Ascending aorta (tissue), 2 donors: ENCODE data around the gene TMEM178A. TPM values are rescaled to one million over a fixed set of nuclear protein-coding genes. Genes with fewer than 3 reads are reported as not detected.

Source experiments
- DNase-seq, 2 donors: peaks; one replicate each; pipeline ENCODE4 v3.0.0-alpha.2; 2019; ENCODE audit warnings: low spot score in 2 of 2
- H3K27ac ChIP-seq, 2 donors: fragments of 200-600 bp; sonication (generic); one replicate each; pipeline ENCODE4 v1.5.1; 2016 to 2017; ENCODE audit warnings: mild to moderate bottlenecking in 1 of 2
- H3K27me3 ChIP-seq: fragments of 200-600 bp; sonication (generic); one replicate; pipeline ENCODE4 v1.5.1; 2017
- H3K36me3 ChIP-seq, 2 donors: fragments of 200-600 bp; sonication (generic); one replicate each; pipeline ENCODE4 v1.5.1; 2016
- H3K4me1 ChIP-seq, 2 donors: fragments of 200-600 bp; sonication (generic); one replicate each; pipeline ENCODE4 v1.5.1; 2016 to 2017; ENCODE audit warnings: mild to moderate bottlenecking in 1 of 2
- H3K4me3 ChIP-seq, 2 donors: fragments of 200-600 bp; sonication (generic); one replicate each; pipeline ENCODE4 v1.5.1; 2016 to 2017; ENCODE audit warnings: mild to moderate bottlenecking in 1 of 2
- H3K9me3 ChIP-seq, 2 donors: fragments of 200-600 bp; sonication (generic); one replicate each; pipeline ENCODE4 v1.5.1; 2016
- intact Hi-C: fragments of 100-400 bp; cut with DNase I; formaldehyde crosslinking; loops from one replicate; pipeline ENCODE4 v1.15.1; 2023
- total RNA-seq: library from RNA; depleted of rRNA; stranded (reverse); fragments of >200 nt; gene quantifications from one replicate; pipeline ENCODE4 v1.1.0, GENCODE V29; 2016
- TF ChIP-seq, protein P1 (sequence below), 3 experiments: fragments of 200-600 bp in 2 of 3; fragments of 450-650 bp in 1 of 3; sonication (generic) in 2 of 3; IDR thresholded peaks; one replicate each; pipeline ENCODE4 v1.5.1; 2016 to 2019; ENCODE audit warnings: antibody characterized with exemption in 3 of 3, mild to moderate bottlenecking in 1 of 3, moderate library complexity in 1 of 3

The TMEM178A gene
- total RNA-seq, 1 donor from 2014 or later, result 29.5 TPM

DNA sequence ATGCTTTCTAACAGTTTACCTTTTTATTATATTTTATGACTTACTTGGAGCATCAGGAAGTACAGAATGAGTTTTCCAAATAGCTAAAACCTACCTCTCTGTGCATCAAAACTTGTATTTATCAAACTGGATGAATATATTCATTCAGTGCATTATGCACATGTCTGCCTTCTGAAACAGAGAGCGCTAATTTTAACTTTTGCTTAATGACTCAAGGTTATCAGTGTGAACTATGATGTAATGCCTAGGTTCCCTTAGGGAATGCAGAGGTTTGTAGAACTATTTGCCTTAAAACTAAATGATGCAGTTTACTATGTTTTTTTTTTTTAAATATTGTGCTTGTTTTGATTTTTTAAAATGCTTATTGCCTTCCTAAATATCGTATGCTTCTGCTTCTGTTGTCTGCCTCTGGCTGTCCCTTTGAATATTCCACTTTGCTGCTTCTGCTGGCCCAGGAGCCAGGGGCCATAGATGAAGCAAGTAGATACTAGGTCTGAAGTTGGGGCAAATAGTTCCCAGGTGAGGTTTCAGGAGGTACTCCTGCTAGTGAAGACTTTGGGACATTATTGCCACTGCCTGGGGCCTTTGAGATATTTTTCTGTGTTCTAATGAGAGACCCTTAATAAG is 16.5 kb downstream of the TMEM178A start:
- H3K4me1 ChIP-seq, result peaks cover 0 to 2% of the 10 kb centered on the region in 2 donors
- intact Hi-C loops, result no loop called here
- H3K9me3 ChIP-seq, result no peaks in the 10 kb centered on the region
- H3K27me3 ChIP-seq, result no peaks in the 10 kb centered on the region
- no peaks in the 10 kb centered on the region for H3K36me3 ChIP-seq
- TF ChIP-seq, protein P1, sequence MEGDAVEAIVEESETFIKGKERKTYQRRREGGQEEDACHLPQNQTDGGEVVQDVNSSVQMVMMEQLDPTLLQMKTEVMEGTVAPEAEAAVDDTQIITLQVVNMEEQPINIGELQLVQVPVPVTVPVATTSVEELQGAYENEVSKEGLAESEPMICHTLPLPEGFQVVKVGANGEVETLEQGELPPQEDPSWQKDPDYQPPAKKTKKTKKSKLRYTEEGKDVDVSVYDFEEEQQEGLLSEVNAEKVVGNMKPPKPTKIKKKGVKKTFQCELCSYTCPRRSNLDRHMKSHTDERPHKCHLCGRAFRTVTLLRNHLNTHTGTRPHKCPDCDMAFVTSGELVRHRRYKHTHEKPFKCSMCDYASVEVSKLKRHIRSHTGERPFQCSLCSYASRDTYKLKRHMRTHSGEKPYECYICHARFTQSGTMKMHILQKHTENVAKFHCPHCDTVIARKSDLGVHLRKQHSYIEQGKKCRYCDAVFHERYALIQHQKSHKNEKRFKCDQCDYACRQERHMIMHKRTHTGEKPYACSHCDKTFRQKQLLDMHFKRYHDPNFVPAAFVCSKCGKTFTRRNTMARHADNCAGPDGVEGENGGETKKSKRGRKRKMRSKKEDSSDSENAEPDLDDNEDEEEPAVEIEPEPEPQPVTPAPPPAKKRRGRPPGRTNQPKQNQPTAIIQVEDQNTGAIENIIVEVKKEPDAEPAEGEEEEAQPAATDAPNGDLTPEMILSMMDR (IDR thresholded peaks at IDR 0.05), result no peak
- H3K4me3 ChIP-seq, result no peak overlapping the region
- H3K27ac ChIP-seq, result no peak overlapping the region
- no peak for DNase-seq

DNA sequence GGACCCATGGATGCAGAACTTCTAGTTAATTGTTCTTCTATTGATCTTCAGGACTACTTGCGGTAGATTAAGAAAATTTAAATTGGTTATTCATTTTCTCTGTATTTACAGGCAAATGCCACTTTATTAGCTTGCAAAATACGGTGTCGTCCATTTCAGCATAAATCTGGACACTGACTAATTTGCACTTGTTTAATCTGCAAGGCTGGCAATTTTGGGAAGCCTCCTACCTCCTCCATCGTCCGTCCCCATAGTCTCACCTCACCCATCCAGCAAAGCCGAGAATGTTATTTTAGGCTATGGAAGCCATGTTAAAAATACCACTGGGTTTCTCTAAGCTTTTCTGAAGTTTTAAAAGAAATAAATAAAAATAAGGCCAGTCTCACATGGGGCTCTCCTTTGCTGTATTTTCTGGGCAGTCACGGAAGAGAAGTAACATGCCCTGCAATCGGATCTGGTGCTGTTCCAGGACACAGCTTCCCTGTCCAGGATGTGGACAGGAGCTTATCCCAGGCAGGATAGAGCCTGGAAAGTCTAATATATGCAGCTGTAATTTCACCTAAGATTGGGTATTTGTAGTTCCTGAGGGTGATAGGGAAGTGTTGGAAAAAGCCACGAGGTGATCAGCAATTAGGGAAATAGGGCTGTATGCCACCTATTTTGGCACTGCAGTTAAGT is 17.4 kb downstream of the TMEM178A start:
- Histone ChIP-seq H3K36me3 (no peaks in the 10 kb centered on the region), H3K4me3 (no peak overlapping the region), H3K27me3 (no peaks in the 10 kb centered on the region), H3K4me1 (peaks cover 0 to 2% of the 10 kb centered on the region in 2 donors), H3K9me3 (no peaks in the 10 kb centered on the region), H3K27ac (no peak overlapping the region)
- intact Hi-C loops, result no loop called here
- DNase-seq, result no peak
- TF ChIP-seq, protein P1 (IDR thresholded peaks at IDR 0.05), result no peak

DNA sequence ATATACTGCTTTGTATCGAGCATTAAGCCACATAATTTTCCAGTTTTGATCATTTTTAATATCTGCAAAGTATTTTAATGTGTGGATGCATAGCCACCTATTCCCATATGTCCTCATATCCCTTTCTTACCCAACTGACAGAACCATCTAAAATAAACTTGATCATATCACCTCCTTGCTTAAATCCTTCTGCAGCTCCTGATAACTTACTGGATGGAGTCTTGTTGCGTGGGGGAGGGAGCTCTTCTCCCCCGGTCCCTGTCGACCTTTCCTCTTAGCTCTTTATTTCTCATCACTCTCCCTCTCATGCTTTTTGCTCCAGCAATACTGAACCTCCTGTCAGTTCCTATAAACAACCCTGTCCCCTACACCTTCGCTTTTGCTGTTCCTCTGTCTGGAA is 18.7 kb downstream of the TMEM178A start:
- no peaks in the 10 kb centered on the region for H3K27me3 ChIP-seq
- peaks cover 0 to 2% of the 10 kb centered on the region in 2 donors for H3K4me1 ChIP-seq
- no peaks in the 10 kb centered on the region for H3K9me3 ChIP-seq
- DNase-seq, result no peak
- TF ChIP-seq, protein P1 (IDR thresholded peaks at IDR 0.05), result no peak
- no peaks in the 10 kb centered on the region for H3K36me3 ChIP-seq
- H3K4me3 ChIP-seq, result no peak overlapping the region
- no peak overlapping the region for H3K27ac ChIP-seq
- intact Hi-C loops, result no loop called here

DNA sequence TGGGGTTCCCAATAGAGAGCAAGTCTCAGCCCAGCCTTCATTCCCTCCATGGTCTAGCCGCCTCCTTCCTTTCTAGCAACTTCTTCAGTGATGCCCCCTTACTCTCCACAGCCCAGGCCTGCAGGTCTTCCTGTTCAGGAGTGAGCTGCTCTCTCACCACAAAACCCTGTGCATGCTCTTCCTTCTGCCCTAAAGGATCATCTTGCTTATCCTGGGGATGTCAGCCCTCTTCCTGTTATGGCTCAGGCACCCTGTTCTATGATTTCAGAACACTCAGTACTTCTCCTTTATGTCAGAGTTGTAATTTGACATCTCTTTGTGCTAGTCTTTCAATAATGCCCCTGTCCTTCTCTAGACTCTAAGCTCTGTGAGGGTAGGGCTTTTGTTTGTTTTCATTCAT is 19.4 kb downstream of the TMEM178A start:
- Histone ChIP-seq H3K4me1 (peaks cover 0 to 2% of the 10 kb centered on the region in 2 donors), H3K36me3 (no peaks in the 10 kb centered on the region), H3K4me3 (no peak overlapping the region), H3K9me3 (no peaks in the 10 kb centered on the region), H3K27me3 (no peaks in the 10 kb centered on the region), H3K27ac (no peak overlapping the region)
- intact Hi-C loops, result no loop called here
- no peak for DNase-seq
- TF ChIP-seq, protein P1 (IDR thresholded peaks at IDR 0.05), result no peak

DNA sequence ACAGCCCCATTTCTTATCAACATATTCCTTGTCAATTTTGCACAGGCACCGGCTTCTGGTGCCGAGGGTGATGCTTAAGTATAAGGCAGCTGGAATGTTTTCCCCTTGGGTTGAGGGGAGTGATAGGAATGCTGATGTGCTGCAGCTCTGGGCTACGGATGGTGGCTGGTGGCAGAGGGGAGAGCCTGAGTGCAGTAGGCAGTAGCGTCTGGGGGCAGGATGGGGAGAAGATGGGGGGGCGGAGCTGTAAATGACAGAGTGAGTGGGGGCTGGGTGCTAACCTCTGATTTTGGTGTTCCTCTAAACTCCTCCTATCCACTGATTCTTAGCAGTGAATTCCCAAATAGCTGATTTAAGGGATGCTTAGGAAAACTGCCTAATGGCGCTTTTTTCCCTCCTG is 20.7 kb downstream of the TMEM178A start:
- H3K9me3 ChIP-seq, result no peaks in the 10 kb centered on the region
- TF ChIP-seq, protein P1 (IDR thresholded peaks at IDR 0.05), result no peak
- no peaks in the 10 kb centered on the region for H3K27me3 ChIP-seq
- peaks cover 0 to 2% of the 10 kb centered on the region in 2 donors for H3K4me1 ChIP-seq
- H3K4me3 ChIP-seq, result no peak overlapping the region
- no peak overlapping the region for H3K27ac ChIP-seq
- H3K36me3 ChIP-seq, result no peaks in the 10 kb centered on the region
- intact Hi-C loops, result no loop called here
- DNase-seq, result no peak
